NCI-H1436 (cell line): ENCODE data around the gene OSM.

Experiments
- DNase-seq: peaks from one replicate; lab custom pipeline; 2025; lab: John Stamatoyannopoulos, UW

Gene OSM

DNA sequence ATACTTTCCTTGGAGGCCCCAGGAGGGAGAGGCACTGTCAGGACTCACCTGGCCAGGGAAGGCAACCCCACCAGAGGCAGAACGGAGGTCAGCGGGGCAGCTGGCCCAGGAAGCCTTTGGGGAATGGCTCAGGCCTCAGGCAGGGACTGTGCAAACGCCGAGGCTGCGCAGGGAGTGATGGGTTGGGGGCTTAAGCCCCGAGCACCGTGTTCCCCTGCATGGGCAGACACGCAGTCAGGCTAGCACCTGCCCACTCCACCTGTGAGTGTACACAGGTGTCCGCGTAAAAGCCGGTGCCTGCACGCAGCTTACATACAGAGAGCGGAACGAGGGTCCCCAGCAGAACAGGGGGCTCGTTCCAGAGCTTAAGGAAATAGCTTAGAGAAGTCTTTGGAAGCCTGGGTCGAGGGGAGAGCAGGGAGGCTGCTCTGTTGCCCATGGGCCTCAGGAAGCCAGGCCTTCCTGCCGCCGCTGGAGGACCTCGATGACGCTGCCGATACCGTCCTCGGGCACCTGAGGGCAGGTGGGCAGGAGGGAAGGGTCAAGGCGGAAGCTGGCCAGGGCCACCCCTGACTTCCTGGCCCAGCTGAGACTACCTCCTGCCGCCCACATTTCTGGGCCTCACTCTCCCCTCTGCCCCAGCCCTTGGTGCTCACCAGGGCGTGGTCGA lies 18.7 kb upstream of the OSM start:
- no peak for DNase-seq

DNA sequence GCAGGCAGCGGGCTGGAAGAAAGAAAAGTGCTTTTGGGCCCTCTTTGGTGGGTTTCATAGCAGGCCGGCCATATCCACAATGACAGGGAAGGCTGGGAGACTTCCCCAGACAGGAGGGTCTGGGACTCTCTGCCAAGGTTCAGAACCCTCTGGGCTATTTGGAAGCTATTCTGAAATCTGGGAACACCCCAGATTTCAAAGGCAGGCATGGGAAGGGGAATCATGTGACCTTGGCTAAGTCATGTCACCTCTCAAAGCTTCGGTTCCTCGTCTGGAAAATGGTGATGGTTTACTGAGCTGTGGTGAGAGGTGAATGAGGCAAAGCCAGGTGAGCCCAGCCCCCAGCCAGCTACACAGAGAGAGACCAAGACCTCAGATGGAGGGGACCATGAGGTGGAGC lies 18.0 kb upstream of the OSM start:
- DNase-seq: no peak

DNA sequence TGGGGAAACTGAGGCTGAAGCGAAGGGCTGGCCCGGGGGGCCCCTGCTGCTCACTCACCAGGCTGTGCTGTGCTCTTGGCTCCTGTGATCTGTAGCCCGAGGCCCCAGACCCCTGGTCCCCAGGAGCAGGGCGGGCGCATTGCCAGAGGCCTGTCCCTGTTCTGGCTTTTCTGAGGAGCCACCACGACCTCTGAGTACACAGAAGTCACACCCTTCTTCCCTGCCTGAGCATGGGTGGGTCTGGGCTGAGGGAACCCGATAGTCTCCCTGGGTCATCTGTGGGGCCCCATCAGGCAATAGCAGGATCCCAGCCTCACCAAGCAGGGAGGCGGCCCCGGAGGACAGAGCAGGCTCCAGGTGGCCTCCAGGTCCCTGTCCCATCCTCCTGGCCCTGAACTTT lies 17.5 kb upstream of the OSM start:
- no peak for DNase-seq

DNA sequence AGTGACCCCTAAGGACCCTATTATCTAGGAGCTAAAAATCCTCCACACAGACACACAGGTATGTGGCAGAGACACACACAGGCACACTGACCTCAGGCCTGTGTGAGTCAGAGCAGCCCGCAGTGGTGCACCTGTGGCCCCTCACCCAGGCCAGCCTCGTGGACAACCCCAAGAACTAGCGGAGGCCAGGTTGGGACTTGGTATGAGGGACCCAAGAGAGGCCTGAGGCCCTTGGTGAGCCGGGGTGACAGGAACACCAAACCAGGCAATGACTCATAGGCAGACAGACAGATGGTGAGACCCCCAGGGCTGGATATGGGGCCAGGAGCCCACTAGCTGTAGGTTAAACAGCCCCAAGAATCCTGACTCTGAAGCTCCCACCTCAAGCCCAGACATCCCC lies 16.7 kb upstream of the OSM start:
- no peak for DNase-seq

DNA sequence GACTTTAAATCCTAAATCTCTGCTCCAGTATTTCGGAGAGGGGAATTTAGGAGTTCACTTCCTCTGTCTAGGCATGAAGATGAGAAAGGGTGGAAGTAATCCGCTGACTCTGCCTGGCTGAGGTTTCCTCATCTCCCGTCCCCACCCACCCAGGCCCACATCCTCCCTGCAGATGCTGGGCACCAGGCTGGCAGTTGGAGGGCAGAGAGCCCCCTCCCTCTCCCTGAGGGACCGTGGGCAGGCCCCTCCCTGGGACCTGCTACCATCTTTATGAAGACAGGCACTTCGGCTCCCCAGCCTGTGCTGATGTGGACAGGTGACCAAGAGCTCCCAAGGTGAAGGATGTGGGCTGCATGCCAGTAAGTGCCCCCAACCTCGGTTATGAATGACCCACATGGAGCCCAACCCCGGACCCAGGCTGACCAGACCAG lies 16.0 kb upstream of the OSM start:
- DNase-seq: no peak

DNA sequence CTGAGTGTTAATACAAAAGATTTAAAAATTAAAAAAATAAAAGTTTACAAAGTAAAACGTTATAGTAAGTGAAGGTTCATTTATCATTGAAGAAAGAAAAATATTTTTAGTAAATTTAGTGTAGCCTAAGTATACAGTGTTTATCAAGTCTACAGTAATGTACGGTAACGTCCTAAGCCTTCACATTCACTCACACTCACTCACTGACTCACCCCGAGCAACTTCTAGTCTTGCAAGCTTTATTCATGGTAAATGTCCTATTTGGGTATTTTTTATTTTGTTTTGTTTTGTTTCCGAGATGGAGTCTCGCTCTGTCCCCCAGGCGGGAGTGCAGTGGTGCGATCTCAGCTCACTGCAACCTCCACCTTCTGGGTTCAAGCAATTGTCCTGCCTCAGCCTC lies 13.9 kb upstream of the OSM start:
- no peak for DNase-seq

DNA sequence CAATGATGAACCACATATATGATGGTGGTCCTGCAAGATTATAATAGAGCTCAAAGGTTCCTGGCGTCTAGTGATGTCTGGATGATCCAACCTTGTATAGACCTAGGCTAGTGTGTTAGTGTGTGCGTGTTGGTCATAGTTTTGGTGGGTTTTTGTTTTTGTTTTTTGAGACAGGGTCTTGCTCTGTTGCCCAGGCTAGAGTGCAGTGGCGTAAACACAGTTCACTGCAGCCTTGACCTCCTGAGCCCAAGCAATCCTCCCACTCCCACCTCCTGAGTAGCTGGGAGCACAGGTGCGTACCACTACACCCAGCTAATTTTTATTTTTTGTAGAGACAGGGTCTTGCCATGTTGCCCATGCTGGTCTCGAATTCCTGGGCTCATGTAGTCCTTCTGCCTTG lies 13.3 kb upstream of the OSM start:
- DNase-seq: no peak

DNA sequence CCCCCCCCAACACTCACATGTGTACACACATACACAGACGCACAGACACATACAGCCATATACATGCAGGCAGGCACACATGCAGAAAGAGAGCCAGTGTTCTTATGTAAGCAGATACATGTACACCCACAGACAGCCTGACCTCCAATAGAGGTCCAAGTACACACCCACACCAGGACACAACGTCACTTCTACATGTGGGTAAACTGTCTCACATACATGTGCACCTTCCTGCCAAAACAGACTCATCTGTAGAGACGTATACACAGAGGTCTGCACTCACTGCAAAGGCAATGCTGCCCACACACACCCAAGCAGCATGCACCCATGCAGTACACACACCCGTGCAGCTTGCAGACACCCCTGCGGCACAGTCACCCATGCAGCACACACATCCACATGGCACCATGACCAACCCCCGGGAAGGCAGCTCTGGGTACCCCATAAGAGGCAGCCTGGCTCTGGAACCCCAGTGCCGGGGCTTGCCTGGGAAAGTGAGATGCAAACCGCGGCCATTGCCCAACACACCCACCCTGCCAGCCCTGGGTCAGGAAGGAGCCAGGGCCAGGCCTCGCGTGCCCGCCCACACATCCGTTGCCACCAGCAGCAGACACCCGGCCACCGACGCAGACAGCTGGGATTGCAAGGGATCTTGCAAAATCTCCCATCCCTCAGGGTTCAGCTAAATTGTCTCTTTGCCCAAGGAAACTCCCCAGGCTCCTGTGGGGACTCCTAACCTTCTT lies 12.6 kb upstream of the OSM start:
- DNase-seq: no peak

DNA sequence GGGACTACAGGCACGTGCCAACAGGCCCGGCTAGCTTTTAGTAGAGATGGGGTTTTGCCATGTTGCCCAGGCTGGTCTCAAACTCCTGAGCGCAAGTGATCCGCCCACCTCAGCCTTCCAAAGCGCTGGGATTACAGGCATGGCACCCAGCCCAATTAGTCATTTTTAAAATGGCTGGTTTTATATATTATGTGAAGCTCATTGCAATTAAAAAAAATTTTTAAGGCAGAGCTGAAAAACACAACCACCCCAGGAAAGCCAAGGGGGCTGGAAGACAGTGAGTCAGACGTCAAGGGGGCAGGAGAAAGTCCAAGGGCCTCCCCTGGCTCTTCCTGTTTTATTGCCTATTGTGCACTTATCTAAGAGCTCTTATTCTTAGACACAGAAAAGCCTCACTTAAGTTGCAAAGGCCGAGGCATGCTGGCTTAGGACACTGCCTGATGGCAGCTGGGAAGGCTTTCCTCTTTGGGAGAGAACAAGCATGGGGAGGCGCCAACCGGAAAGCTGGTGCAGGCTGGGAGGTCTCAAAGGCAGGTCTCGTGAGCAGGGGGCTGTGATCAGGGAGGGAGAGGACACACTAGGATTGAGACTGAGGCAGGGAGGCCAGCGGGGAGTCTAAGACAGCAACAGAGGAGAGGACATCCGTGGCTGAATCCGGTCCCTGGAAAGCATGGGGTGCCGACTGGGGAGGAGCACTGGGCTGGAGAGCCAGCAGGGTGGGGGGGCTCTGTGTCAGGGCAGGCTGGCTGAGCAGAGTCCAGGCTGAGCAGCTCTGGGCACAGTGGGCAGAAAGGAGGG lies 11.1 kb upstream of the OSM start:
- no peak for DNase-seq

DNA sequence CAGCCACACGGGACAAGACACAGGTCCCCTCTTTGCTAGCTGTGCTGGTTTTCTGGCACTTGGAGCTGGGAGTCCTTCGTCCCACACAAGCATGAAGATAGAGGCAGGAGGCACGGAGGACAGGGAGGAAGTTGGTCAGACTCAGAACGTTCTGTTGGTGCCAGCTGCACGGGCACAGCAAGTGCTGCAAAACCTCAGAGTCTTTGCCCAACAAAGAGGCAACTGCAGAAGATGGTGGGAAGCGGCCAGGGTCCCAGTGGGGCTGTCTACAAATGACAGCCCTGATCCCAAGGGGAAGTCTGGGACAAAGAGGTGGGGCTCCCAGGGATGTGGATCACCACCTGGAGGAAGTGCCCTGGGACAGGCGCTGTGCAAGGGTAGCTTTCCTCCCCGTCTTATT lies 9.4 kb upstream of the OSM start:
- no peak for DNase-seq

DNA sequence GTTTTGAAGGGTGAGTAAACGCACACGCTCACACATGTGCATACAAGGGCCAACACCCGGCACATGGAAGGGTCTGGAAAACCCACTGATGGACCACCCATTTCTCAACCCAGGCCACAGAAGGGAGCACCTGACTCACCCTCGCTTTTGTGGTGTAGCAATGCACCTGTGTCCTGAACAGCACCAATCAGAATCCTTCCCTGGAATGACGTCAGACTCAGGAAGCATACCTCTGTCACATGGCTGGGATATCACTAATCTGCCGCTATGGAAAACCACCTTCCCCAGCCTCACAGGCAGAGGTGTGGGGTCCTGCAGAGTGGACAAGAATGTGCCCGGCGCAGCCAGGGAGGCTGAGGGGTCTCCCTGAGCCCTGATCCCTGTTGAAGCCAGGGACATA lies 9.0 kb upstream of the OSM start:
- no peak for DNase-seq

DNA sequence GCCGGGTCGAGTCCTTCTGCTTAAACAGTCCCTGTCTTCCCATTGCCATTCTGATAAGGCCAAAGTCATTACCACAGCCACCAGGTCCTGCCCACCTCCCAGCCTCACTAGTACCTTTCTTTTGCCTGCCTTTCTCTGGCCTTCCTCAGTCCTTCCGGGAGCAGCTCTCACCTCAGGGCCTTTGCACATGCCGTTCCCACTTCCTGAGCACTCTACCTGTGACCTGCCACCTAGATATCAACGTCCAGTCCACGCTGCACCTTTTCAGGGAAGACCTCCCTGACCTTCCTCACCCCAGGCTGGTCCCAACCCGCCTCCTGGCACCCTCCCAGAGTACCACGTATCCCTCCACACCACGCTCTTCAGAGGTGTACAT lies 7.8 kb upstream of the OSM start:
- DNase-seq: no peak

DNA sequence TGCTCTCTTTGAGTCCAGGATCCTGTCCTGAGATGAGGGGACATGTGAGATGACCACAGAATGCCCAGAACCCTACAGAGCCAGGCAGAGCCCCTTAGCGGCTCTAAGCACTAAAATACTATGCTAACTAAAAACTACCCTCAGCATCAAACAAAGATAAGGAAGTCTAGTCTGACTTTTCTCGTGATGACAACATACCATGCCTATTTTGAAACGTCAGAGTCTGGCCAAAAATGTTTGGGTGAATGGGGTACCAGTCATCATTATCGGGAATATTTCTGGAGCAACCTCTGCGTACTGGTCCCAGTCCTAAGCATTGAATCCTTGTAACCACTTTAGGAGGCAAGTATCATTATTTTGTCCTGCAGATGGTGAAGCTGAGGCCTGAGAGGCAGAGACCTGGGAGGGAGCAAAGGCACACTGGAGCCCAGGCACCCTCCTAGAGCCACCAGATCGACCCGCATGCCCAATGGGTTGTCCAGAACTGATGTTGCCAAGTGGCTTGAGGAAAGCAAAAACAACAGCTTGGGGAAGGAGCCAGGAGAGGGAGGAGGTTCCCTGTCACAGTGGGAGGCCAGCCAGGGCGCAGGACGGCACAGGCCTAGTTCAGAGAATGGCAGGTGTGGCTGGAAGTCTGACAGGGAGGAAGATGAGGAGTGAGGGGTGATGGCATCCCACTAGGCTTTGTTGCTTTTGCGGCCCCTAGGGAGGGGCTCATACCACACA lies 7.2 kb upstream of the OSM start:
- no peak for DNase-seq

DNA sequence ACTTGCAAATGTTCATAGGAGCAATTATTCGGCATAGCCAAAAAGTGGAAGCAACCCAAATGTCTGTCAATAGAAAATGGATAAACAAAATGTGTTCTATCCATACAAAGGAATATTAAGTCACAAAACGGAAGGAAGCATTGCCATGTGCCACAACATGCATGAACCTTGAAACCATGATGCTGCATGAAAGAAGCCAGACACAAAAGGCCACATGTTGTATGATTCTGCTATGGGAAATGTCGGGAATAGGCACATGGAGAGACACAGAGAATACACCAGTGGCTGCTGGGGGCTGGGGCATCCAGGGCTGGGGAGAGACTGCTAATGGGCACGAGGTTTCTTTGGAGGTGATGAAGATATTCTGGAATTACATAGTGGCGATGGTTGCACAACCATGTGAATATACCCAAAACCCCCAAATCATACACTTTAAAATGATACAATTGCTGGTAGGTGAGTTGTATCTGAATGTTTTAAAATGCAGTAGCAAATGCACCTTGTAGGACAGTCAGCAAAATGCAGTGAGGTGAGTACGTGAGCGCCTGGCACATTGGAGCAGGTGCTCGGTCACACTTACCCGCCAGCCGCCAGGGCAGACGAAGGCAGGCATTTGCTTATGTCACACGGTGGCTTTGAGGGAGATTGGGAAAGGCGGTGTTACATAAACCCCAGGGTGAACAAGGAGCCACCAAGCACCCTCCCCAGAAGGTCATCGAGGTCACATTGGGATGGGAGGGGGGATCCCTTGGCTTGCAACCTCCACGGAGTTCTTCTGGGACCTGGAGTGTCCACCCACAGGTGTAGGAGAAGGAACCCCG lies 6.3 kb upstream of the OSM start:
- no peak for DNase-seq

DNA sequence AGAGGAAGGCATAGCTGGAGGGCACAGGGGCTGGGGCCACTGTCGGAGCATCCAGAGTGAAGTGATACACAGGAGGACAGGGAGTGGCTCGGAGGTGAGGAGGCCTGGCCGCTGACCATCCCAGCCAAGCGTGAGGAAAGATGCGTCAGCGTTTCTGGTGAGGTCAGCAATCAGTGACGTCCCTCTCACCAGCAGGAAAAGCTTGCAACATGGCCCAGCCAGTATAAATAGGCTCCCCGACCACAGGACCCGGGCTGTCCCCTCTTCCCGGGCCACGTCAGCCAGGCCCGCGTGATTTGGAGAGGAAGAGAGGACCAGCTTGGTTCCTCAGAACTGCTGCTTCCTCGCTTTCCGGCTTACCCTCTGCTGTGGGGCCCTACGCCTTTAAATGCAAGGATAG lies 4.2 kb upstream of the OSM start:
- no peak for DNase-seq

DNA sequence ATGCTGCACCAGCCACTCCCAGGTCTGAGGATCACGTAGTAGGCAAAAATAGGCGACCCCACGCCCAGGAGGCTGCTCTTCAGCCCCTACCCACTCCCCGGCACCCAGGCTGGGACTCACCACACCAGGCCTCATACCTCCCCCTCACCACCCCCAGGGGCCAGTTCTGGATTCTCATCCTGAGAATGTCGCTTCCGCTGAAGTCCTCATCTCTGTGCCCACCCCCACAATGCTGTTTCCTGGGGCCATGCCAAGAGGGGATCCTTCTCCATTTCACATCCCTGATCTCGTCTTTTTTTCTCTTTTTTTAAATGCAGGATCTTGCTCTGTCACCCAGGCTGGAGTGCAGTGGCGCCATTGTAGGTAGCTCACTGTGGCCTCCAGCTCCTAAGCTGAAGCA lies 1.7 kb upstream of the OSM start:
- DNase-seq: no peak

DNA sequence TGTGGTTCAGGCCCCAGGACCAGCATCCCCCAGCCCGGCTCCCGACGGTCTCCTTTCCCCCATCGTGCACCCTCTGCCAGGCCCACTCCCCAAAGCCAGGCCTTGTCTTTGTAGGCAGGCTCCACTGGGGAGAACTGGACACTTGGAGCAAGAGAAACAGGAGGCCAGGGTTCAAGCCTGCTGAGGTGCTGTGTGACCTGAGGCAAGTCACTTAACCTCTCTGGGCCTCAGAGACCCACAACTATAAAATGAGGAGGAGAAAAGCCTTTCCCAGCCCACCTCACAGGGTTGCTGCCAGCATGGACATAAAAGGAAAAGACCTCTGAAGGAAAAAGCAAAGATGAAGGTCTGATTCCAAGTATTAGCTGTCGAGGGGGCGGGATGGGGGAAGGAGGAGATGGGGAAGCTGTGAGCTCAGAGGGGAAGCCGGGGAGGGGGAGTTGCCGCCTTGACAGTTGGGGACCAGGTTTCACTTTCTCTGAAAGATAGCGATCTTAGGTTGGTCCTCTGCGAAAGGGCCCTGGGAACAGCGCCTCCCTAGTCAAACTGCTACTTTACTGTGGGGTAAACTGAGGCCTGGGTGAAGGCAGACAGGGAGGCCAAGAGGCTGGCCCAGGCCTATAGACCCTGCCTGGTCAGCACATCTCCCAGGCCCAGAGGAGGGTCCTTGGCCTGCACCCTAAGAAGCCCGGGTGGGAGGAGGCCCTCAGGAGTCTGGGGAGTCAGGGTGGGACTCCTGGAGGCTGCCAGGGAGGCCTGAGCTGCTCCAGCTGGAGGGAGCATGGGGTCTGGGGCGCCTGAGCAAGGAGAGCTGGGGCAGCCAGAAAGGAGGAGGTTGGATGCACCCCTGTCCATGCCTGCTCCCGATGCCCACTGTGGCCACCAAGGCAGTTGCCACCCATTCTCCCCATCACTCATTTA lies 991 bp upstream of the OSM start:
- DNase-seq: no peak

DNA sequence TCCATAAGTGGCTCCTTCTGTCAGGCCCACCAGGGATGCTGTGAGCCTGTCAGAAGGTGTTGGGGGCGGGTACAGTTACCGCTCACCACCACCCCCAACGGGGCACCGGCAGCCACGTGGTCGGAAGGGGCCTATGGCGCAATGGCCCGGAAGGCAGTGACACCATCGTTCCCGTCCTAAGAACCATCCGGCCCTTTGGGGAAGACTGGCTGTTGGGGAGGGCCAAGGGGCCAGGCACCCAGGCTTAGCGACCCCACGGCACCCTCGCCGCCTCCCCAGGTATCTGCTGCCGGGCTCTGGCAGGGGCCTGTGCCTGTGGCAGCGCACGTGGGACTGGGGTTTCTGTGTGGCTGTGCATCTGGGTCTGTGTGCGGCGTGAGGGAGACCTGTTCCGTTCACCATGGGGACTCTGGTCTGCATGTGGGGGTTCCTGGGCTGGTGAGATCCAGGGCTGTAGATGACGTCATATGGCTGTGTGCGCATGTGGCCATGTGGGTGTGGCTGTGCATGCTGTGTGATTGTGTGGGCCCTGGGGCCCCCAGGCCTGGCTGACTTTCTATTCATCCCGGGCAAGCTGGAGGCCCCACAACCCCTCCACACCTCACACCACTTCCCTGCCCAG lies 717 bp downstream of the OSM start:
- DNase-seq: no peak

DNA sequence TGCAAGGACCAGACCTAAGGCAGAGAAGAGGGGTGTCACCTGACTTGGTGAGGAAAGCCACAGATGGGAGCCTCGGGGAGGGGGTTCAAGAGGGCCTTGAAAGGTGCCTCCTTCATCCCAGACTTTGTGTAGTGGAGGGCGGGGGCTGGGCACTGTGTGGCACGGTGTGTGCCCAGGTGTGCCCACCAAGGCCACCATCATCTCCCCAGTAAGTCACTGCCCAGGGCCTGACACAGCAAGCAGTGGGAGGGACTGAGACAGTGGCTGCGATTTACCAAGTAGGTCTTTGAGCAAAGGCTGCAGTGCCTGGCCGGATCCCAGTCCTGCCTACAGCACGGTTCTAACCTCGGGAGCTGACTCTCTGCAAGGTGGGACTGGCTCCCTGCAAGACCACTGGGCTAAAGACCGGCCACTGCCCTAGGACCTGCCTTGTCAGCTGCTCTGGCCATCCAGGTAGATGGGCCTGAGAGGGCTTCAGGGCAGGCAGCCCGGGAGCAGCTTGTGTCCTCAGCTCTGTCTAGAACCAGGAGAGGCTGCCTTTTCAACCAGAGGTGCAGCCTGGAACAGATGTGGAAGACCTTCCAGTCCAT lies 1.4 kb downstream of the OSM start:
- no peak for DNase-seq

DNA sequence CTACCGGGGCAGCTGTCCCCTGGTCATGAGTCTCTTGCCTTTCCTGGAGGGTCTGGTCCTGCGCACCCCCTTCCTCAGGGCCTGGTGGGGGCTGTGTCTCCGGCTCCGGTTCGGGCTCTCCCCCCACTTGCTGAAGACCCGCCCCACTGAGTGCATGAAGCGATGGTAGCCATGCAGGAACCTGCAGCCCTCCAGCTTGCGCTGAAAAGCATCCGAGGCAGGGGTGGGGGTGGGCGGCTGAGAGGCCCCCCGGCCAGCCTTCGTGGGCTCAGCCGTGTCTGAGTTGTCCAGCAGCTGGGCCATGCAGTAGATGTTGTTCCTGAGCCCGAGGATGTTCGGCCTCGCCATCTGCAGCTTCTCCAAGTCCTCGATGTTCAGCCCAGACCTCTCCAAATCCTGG lies 2.8 kb downstream of the OSM start:
- no peak for DNase-seq
